ENCODE measurements around the gene BABAM2.

Gene BABAM2

GRCh38 chr2:28279371-28279770 lies 388.8 kb downstream of the BABAM2 start:
- DNase-seq (ENCODE audit: low read depth, low spot score) = no peak

GRCh38 chr2:28280619-28281018 lies 390.1 kb downstream of the BABAM2 start:
- DNase-seq (ENCODE audit: low read depth, low spot score) = no peak

- no peak for DNase-seq (ENCODE audit: low read depth, low spot score)
Measured at GRCh38 chr2:28281739-28282138, 391.2 kb downstream of the BABAM2 start.

GRCh38 chr2:28282248-28282647 lies 391.7 kb downstream of the BABAM2 start:
- no peak for DNase-seq (ENCODE audit: low read depth, low spot score)

- no peak for DNase-seq (ENCODE audit: low read depth, low spot score)
Measured at GRCh38 chr2:28282861-28283646, 392.5 kb downstream of the BABAM2 start.

GRCh38 chr2:28283861-28284260 lies 393.3 kb downstream of the BABAM2 start:
- no peak for DNase-seq (ENCODE audit: low read depth, low spot score)

- DNase-seq (ENCODE audit: low read depth, low spot score) = no peak
Measured at GRCh38 chr2:28286678-28287077, 396.1 kb downstream of the BABAM2 start.

GRCh38 chr2:28287256-28287915 lies 396.9 kb downstream of the BABAM2 start:
- DNase-seq (ENCODE audit: low read depth, low spot score) = no peak

GRCh38 chr2:28288620-28289019 lies 398.1 kb downstream of the BABAM2 start:
- DNase-seq (ENCODE audit: low read depth, low spot score) = no peak

- no peak for DNase-seq (ENCODE audit: low read depth, low spot score)
Measured at GRCh38 chr2:28291811-28292440, 401.4 kb downstream of the BABAM2 start.

GRCh38 chr2:28292491-28292890 lies 402.0 kb downstream of the BABAM2 start:
- DNase-seq (ENCODE audit: low read depth, low spot score) = no peak

GRCh38 chr2:28293416-28293815 lies 402.9 kb downstream of the BABAM2 start:
- no peak for DNase-seq (ENCODE audit: low read depth, low spot score)

- DNase-seq (ENCODE audit: low read depth, low spot score) = no peak
Measured at GRCh38 chr2:28294451-28294850, 403.9 kb downstream of the BABAM2 start.

GRCh38 chr2:28296243-28296642 lies 405.7 kb downstream of the BABAM2 start:
- no peak for DNase-seq (ENCODE audit: low read depth, low spot score)

GRCh38 chr2:28296904-28297303 lies 406.4 kb downstream of the BABAM2 start:
- DNase-seq (ENCODE audit: low read depth, low spot score) = no peak

- DNase-seq (ENCODE audit: low read depth, low spot score) = no peak
Measured at GRCh38 chr2:28297531-28297930, 407.0 kb downstream of the BABAM2 start.

GRCh38 chr2:28298406-28298805 lies 407.9 kb downstream of the BABAM2 start:
- DNase-seq (ENCODE audit: low read depth, low spot score) = no peak

- DNase-seq (ENCODE audit: low read depth, low spot score) = no peak
Measured at GRCh38 chr2:28300485-28301341, 410.2 kb downstream of the BABAM2 start.

- no peak for DNase-seq (ENCODE audit: low read depth, low spot score)
Measured at GRCh38 chr2:28305202-28305601, 414.7 kb downstream of the BABAM2 start.

GRCh38 chr2:28310107-28310506 lies 419.6 kb downstream of the BABAM2 start:
- DNase-seq (ENCODE audit: low read depth, low spot score) = no peak

GRCh38 chr2:28311660-28312249 lies 421.2 kb downstream of the BABAM2 start:
- no peak for DNase-seq (ENCODE audit: low read depth, low spot score)
